ENCODE measurements around the gene COL8A2.

Gene COL8A2

DNA sequence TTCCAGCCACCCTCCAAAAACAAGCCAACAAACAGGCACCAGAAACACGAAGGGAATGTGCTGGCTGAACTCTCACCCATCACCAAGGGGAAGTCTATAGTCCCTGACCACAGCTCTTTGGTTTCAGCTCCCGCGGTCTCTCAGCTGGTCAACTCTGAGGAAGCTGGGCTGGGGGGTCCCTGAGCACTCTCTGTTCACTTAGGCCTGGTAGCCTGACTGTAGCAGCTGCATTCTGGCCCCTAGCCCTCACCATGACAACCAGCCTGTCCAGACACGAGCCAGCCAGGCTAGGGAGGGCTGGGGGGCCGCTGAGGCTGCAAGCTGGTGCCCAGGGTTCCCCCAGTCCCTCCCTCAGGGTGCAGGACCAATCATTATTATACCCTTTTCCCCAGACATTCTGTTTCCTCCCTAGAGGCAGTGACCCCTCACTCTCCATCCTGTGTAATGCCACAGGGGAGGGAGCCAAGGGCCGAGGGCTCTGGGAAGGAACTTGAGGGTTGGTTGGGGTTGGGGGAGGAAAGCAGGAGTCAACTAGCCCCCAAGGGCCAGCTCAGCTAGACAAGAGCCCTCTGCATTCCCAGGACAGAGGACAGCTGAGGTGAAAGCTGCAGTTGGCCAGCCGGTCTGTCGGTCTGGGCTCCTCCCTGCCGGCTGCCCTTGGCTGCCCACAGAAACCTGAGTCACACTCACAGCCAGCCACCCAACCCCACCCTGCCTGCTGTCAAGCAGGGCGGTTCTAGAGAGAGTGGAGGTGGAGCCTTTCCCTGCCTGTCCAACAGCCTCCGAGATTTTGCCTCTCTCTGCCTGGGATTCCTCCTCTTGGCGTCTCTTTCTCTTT, 25.5 kb upstream of the COL8A2 start (continued):
- TF ChIP-seq ZBTB48 (tag by site-specific recombination; IDR thresholded peaks at IDR 0.05): peak; percentile 74
- TF ChIP-seq, protein P1, sequence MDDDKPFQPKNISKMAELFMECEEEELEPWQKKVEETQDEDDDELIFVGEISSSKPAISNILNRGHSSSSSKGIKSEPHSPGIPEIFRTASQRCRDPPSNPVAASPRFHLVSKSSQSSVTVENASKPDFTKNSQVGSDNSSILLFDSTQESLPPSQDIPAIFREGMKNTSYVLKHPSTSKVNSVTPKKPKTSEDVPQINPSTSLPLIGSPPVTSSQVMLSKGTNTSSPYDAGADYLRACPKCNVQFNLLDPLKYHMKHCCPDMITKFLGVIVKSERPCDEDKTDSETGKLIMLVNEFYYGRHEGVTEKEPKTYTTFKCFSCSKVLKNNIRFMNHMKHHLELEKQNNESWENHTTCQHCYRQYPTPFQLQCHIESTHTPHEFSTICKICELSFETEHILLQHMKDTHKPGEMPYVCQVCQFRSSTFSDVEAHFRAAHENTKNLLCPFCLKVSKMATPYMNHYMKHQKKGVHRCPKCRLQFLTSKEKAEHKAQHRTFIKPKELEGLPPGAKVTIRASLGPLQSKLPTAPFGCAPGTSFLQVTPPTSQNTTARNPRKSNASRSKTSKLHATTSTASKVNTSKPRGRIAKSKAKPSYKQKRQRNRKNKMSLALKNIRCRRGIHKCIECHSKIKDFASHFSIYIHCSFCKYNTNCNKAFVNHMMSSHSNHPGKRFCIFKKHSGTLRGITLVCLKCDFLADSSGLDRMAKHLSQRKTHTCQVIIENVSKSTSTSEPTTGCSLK (tag by site-specific recombination; IDR thresholded peaks at IDR 0.05): no peak
- TF ChIP-seq ZNF10 (tag by site-specific recombination; IDR thresholded peaks at IDR 0.05): no peak
- no peak for TF ChIP-seq ZNF792 (tag by site-specific recombination; IDR thresholded peaks at IDR 0.05)
- TF ChIP-seq ZNF324 (tag by site-specific recombination; IDR thresholded peaks at IDR 0.05): no peak
- TF ChIP-seq ZBTB1 (tag by site-specific recombination; IDR thresholded peaks at IDR 0.05): no peak
- TF ChIP-seq ZNF664 (tag by site-specific recombination; IDR thresholded peaks at IDR 0.05): no peak
- no peak for TF ChIP-seq ZNF501 (tag by site-specific recombination; IDR thresholded peaks at IDR 0.05)
- TF ChIP-seq KLF16 (tag by site-specific recombination; IDR thresholded peaks at IDR 0.05): no peak
- no peak for TF ChIP-seq ZNF423 (tag by site-specific recombination; IDR thresholded peaks at IDR 0.05)
- 0 out of 2 replicates have a peak, but pooled peaks have one; percentile 30 for TF ChIP-seq ZFHX2 (tag by site-specific recombination; conservative IDR thresholded peaks at IDR 0.05)
- TF ChIP-seq, protein P2, sequence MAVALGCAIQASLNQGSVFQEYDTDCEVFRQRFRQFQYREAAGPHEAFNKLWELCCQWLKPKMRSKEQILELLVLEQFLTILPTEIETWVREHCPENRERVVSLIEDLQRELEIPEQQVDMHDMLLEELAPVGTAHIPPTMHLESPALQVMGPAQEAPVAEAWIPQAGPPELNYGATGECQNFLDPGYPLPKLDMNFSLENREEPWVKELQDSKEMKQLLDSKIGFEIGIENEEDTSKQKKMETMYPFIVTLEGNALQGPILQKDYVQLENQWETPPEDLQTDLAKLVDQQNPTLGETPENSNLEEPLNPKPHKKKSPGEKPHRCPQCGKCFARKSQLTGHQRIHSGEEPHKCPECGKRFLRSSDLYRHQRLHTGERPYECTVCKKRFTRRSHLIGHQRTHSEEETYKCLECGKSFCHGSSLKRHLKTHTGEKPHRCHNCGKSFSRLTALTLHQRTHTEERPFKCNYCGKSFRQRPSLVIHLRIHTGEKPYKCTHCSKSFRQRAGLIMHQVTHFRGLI (tag by site-specific recombination; IDR thresholded peaks at IDR 0.05): peak; percentile 34; the same call in 1 of the 2 replicates
- TF ChIP-seq, protein P3, sequence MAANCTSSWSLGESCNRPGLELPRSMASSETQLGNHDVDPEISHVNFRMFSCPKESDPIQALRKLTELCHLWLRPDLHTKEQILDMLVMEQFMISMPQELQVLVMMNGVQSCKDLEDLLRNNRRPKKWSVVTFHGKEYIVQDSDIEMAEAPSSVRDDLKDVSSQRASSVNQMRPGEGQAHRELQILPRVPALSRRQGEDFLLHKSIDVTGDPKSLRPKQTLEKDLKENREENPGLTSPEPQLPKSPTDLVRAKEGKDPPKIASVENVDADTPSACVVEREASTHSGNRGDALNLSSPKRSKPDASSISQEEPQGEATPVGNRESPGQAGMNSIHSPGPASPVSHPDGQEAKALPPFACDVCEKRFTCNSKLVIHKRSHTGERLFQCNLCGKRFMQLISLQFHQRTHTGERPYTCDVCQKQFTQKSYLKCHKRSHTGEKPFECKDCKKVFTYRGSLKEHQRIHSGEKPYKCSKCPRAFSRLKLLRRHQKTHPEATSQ (tag by site-specific recombination; IDR thresholded peaks at IDR 0.05): no peak
- TF ChIP-seq ZSCAN23 (tag by site-specific recombination; IDR thresholded peaks at IDR 0.05): no peak
- peak; percentile 75 for TF ChIP-seq ZNF600 (tag by site-specific recombination; IDR thresholded peaks at IDR 0.05)
- peak; percentile 45; the same call in 1 of the 2 replicates for TF ChIP-seq SP3 (tag by site-specific recombination; IDR thresholded peaks at IDR 0.05)
- no peak for TF ChIP-seq MYNN (tag by site-specific recombination; IDR thresholded peaks at IDR 0.05; ENCODE audit: borderline replicate concordance)
- no peak for TF ChIP-seq ZNF785 (tag by site-specific recombination; IDR thresholded peaks at IDR 0.05)
- TF ChIP-seq ZNF76 (tag by site-specific recombination; IDR thresholded peaks at IDR 0.05; ENCODE audit: borderline replicate concordance, low read depth): 0 out of 2 replicates have a peak, but pooled peaks have one; percentile 30
- no peak for TF ChIP-seq ZNF169 (tag by site-specific recombination; IDR thresholded peaks at IDR 0.05)
- TF ChIP-seq, protein P4, sequence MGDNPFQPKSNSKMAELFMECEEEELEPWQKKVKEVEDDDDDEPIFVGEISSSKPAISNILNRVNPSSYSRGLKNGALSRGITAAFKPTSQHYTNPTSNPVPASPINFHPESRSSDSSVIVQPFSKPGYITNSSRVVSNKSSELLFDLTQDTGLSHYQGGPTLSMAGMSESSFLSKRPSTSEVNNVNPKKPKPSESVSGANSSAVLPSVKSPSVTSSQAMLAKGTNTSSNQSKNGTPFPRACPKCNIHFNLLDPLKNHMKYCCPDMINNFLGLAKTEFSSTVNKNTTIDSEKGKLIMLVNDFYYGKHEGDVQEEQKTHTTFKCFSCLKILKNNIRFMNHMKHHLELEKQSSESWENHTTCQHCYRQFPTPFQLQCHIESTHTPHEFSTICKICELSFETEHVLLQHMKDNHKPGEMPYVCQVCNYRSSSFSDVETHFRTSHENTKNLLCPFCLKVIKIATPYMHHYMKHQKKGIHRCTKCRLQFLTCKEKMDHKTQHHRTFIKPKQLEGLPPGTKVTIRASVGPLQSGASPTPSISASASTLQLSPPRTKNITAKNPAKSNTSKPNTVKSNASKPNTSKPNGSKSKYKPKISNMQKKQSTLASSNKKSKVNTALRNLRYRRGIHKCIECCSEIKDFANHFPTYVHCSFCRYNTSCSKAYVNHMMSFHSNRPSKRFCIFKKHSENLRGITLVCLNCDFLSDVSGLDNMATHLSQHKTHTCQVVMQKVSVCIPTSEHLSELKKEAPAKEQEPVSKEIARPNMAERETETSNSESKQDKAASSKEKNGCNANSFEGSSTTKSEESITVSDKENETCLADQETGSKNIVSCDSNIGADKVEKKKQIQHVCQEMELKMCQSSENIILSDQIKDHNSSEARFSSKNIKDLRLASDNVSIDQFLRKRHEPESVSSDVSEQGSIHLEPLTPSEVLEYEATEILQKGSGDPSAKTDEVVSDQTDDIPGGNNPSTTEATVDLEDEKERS (tag by site-specific recombination; IDR thresholded peaks at IDR 0.05): no peak
- TF ChIP-seq, protein P5, sequence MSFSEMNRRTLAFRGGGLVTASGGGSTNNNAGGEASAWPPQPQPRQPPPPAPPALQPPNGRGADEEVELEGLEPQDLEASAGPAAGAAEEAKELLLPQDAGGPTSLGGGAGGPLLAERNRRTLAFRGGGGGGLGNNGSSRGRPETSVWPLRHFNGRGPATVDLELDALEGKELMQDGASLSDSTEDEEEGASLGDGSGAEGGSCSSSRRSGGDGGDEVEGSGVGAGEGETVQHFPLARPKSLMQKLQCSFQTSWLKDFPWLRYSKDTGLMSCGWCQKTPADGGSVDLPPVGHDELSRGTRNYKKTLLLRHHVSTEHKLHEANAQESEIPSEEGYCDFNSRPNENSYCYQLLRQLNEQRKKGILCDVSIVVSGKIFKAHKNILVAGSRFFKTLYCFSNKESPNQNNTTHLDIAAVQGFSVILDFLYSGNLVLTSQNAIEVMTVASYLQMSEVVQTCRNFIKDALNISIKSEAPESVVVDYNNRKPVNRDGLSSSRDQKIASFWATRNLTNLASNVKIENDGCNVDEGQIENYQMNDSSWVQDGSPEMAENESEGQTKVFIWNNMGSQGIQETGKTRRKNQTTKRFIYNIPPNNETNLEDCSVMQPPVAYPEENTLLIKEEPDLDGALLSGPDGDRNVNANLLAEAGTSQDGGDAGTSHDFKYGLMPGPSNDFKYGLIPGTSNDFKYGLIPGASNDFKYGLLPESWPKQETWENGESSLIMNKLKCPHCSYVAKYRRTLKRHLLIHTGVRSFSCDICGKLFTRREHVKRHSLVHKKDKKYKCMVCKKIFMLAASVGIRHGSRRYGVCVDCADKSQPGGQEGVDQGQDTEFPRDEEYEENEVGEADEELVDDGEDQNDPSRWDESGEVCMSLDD (tag by site-specific recombination; IDR thresholded peaks at IDR 0.05): no peak
- TF ChIP-seq, protein P6, sequence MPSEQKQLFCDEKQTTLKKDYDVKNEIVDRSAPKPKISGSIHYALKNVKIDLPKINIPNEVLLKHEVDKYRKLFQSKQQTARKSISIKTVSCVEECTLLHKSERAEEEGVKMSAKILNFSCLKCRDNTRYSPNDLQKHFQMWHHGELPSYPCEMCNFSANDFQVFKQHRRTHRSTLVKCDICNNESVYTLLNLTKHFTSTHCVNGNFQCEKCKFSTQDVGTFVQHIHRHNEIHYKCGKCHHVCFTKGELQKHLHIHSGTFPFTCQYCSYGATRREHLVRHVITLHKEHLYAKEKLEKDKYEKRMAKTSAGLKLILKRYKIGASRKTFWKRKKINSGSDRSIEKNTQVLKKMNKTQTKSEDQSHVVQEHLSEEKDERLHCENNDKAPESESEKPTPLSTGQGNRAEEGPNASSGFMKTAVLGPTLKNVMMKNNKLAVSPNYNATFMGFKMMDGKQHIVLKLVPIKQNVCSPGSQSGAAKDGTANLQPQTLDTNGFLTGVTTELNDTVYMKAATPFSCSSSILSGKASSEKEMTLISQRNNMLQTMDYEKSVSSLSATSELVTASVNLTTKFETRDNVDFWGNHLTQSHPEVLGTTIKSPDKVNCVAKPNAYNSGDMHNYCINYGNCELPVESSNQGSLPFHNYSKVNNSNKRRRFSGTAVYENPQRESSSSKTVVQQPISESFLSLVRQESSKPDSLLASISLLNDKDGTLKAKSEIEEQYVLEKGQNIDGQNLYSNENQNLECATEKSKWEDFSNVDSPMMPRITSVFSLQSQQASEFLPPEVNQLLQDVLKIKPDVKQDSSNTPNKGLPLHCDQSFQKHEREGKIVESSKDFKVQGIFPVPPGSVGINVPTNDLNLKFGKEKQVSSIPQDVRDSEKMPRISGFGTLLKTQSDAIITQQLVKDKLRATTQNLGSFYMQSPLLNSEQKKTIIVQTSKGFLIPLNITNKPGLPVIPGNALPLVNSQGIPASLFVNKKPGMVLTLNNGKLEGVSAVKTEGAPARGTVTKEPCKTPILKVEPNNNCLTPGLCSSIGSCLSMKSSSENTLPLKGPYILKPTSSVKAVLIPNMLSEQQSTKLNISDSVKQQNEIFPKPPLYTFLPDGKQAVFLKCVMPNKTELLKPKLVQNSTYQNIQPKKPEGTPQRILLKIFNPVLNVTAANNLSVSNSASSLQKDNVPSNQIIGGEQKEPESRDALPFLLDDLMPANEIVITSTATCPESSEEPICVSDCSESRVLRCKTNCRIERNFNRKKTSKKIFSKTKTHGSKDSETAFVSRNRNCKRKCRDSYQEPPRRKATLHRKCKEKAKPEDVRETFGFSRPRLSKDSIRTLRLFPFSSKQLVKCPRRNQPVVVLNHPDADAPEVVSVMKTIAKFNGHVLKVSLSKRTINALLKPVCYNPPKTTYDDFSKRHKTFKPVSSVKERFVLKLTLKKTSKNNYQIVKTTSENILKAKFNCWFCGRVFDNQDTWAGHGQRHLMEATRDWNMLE (tag by site-specific recombination; conservative IDR thresholded peaks at IDR 0.05; ENCODE audit: low read depth): no peak
